ENCODE results near the gene CFAP119.

Gene CFAP119

DNA sequence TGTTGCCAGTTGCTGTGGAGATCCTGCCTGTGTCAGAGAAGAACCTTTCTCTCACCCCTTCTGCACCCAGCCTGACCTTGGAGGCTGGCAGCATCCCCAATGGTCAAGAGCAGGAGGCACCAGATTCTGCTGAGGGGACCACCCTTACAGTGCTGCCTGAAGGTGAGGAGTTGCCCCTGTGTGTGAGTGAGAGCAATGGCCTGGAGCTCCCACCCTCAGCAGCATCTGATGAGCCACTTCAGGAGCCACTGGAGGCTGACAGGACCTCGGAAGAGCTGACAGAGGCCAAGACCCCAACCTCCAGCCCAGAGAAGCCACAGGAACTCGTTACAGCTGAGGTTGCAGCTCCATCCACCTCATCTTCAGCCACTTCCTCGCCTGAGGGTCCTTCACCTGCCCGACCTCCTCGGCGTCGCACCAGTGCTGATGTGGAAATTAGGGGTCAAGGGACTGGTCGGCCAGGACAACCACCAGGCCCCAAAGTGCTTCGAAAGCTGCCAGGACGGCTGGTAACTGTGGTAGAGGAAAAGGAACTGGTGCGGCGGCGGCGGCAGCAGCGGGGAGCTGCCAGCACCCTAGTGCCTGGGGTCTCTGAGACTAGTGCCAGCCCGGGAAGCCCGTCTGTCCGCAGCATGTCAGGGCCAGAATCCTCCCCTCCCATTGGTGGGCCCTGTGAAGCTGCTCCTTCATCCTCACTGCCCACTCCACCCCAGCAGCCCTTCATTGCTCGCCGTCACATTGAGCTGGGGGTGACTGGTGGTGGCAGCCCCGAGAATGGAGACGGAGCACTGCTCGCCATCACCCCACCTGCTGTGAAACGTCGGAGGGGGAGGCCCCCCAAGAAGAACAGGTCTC is 23.8 kb downstream of the CFAP119 start:
- FAIRE-seq = no peak

DNA sequence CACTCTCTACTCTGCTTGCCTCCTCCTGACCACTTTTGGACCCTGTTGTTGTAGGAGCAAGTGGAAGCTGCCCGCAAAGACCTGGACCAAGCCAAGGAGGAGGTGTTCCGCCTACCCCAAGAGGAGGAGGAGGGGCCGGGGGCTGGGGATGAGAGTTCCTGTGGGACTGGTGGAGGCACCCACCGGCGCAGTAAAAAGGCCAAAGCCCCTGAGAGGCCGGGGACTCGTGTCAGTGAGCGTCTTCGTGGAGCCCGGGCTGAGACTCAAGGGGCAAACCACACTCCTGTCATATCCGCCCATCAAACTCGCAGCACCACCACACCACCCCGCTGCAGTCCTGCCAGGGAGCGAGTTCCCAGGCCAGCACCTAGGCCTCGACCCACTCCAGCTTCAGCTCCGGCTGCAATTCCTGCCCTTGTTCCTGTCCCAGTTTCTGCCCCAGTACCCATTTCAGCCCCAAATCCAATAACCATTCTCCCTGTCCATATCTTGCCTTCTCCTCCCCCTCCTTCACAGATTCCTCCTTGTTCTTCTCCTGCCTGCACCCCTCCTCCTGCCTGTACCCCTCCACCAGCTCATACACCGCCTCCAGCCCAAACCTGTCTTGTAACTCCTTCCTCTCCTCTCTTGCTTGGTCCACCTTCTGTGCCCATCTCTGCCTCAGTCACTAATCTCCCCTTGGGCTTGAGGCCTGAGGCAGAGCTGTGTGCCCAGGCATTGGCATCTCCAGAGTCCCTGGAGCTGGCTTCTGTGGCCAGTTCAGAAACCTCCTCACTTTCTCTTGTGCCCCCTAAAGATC is 24.7 kb downstream of the CFAP119 start:
- no peak for FAIRE-seq

DNA sequence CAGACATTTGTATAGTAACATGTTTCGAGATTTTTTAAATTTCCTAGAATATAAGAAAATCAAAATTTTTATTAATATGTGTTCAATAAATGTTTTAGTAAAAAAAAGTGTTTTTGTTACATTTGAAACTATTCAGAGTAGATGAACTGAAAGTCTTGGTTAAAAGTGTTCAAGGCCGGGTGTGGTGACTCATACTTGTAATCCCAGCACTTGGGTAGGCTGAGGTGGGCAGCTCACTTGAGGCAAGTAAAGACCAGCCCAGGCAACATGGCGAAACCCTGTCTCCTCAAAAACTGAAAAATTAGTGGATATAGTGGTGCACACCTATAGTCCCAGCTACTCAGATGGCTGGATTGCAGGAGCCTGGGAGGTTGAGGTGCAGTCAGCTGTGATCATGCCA is 30.5 kb downstream of the CFAP119 start:
- no peak for FAIRE-seq

DNA sequence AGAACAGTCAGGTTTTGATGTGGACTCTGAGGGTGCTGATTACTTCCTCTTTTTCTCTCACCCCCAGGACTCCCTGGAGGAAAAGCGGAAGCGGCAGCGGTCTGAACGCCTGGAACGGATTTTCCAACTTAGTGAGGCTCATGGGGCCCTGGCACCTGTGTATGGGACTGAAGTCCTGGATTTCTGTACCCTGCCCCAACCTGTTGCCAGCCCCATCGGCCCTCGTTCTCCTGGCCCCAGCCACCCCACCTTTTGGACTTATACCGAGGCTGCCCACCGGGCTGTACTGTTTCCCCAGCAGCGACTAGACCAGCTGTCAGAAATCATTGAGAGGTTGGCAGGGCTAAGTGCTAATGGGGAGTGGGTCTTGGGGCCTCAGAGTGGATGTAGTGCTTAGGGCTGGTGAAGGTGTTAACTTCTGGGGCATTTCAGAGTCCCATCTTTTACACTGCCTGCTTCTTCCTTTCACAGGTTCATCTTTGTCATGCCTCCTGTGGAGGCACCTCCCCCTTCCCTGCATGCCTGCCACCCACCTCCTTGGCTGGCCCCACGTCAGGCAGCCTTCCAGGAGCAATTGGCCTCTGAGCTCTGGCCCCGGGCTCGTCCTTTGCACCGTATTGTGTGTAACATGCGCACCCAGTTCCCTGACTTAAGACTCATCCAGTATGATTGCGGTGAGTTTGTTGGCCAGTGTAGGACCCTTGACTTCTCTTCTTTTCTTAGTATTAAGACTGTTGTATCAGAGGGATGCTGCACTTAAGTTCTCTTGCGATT is 32.8 kb downstream of the CFAP119 start:
- no peak for FAIRE-seq

DNA sequence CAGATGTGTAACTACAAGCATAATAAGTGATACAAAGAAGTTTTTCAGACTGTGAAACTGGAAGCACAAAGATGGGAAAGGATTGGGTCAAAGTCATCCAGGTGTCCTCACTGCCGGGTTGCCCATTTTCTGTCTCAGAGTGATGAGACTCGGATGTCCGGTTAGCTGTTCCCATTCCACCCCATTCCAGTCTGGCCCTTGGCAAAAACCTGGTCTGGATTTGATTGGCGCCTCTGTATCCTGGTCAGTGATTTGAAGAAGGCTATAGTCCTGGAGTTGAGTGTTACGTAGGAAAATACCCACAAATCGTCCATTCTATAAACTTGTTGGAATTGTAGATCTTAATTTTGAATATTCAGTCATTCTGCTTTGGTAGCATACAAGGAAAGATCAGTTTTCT is 33.5 kb downstream of the CFAP119 start:
- no peak for FAIRE-seq

DNA sequence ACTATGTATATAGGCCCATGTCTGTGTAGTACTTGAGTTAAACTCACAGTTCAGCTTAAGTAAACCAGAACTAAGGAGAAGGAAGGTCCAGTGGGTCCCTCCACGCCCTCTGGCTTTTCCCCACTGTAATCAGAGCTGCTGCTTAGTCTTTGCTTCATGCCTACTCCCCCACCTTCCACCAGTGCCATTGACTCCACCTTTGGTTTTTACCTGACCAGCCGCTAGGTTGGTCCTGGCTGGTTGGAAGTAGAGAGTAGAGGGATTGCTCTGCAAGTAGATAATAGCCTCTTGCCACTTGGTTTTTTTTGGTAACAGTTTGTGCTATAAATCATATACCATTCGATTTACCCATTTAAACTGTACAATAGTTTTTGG is 36.5 kb downstream of the CFAP119 start:
- no peak for FAIRE-seq

DNA sequence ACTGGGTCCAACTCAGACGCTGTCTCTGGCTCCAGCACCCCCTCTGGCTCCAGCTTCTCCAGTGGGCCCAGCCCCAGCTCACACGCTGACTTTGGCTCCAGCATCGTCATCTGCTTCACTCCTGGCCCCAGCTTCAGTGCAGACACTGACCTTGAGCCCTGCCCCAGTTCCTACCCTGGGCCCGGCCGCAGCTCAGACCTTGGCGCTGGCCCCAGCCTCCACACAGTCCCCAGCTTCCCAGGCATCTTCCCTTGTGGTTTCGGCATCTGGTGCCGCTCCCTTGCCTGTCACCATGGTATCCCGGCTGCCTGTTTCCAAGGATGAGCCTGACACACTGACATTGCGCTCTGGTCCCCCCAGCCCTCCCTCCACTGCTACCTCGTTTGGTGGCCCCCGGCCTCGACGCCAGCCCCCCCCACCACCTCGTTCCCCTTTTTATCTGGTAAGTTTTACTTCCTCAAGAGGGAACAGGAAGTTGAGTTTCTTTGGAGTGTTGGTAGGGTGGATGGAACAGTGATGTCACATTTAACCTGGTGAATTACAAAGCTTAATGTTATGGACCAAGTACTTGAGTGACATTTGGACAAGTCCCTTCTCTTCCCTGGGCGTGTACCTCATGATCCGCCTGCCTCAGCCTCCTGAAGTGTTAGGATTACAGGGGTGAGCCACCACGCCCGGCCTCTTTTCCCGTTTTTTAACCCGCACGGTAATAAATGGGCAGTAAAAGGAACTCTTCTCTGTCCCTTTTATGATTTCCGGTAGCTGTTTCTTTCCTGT is 37.0 kb downstream of the CFAP119 start:
- no peak for FAIRE-seq

DNA sequence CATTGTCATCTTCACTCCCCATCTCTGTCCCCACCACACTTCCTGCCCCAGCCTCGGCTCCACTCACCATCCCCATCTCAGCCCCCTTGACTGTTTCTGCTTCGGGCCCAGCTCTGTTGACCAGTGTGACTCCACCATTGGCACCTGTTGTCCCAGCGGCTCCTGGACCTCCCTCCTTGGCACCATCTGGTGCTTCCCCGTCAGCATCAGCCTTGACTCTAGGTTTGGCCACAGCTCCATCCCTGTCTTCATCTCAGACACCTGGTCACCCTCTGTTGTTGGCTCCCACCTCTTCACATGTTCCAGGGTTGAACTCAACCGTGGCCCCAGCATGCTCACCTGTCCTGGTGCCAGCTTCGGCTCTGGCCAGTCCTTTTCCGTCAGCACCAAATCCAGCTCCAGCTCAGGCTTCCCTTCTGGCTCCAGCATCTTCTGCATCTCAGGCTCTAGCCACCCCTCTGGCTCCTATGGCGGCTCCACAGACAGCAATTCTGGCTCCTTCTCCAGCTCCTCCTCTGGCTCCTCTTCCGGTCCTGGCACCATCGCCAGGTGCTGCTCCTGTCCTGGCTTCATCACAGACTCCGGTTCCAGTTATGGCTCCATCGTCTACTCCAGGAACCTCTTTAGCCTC is 38.0 kb downstream of the CFAP119 start:
- no peak for FAIRE-seq

DNA sequence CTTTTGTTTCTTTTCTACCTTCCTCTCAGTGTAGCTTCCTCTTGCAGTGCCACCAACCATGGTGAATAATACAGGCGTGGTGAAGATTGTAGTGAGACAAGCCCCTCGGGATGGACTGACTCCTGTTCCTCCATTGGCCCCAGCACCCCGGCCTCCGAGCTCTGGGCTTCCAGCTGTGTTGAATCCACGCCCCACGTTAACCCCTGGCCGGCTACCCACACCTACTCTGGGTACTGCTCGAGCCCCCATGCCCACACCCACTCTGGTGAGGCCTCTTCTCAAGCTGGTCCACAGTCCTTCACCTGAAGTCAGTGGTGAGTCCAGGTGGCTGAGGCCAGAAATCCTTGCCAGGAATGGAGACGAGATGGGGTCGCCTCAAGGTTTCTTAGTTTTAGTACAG is 38.9 kb downstream of the CFAP119 start:
- FAIRE-seq = no peak

DNA sequence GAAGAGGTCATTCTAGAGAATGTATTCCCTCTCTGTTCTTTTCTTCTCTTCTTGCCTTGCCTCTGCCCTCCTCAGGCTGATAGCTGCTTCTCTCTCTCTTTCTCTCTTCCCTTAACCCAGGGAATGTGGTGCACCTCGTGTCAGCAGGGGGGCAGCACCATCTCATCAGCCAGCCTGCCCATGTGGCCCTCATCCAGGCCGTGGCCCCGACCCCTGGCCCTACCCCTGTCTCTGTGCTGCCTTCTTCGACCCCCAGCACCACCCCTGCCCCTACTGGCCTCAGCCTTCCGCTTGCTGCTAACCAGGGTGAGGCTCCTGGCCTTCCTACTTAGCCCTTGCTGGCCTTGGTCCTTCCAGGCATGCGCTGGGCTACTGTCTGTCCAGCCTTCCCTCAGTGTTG is 39.4 kb downstream of the CFAP119 start:
- FAIRE-seq = no peak

DNA sequence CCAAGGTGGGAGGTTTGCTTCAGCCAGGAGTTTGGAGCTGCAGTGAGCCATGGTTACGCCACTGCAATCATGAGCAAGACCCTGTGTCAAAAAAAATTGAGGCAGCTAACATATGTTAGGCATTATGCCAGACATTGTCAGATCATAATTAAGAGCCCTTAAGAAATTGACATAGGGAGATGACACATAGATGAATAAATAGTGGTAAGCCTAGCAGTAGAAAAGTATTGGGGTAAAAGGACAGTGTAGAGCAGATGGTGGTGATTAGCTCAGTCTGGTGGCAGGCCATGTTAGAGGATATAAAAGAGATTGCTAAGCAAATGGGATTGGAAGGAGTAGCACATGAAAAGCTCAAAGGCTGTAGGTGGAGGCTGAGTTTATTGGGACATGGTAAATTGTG is 40.3 kb downstream of the CFAP119 start:
- FAIRE-seq = no peak

DNA sequence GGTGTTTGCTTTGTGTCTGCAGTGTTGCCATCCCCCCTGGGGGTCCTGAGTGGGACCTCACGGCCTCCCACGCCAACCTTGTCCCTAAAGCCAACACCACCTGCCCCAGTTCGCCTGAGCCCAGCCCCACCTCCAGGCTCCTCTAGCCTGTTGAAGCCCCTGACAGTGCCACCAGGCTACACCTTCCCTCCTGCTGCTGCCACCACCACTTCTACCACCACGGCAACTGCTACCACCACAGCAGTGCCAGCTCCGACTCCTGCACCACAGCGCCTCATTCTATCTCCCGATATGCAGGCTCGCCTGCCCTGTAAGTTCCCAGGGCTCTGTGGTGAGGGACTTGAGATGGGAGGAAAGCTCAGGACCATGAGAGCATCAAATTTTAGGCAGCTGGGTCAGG is 40.7 kb downstream of the CFAP119 start:
- FAIRE-seq = no peak

DNA sequence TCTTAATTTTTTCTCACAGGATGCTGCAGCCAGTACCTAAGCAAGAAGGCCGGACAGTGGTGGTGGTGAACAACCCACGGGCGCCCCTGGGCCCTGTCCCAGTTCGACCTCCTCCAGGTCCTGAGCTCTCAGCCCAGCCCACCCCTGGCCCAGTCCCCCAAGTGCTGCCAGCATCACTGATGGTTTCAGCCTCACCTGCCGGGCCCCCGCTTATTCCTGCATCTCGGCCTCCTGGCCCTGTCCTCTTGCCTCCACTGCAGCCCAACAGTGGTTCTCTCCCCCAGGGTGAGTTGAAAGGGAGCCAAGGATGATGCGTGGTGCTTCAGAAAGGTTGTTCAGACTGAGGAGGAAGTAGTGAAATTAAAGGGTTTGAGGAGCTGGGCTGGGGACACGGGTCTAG is 41.2 kb downstream of the CFAP119 start:
- FAIRE-seq = no peak

DNA sequence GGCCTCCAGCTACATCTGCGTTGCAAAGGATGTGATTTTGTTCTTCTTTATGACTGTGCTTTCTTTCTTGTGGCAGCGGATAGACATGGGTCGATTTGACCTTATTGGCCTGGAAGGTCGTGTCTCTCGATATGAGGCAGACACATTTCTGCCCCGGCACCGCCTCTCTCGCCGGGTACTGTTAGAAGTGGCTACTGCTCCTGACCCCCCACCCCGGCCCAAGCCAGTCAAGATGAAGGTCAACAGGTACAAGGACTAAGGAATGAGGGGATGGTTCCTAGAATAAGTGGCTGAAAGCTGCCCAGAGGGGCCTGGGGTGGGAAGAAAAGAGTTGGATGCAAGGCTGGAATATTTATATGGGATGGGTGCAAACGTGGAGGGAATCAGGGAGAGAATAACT is 41.8 kb downstream of the CFAP119 start:
- FAIRE-seq = no peak

DNA sequence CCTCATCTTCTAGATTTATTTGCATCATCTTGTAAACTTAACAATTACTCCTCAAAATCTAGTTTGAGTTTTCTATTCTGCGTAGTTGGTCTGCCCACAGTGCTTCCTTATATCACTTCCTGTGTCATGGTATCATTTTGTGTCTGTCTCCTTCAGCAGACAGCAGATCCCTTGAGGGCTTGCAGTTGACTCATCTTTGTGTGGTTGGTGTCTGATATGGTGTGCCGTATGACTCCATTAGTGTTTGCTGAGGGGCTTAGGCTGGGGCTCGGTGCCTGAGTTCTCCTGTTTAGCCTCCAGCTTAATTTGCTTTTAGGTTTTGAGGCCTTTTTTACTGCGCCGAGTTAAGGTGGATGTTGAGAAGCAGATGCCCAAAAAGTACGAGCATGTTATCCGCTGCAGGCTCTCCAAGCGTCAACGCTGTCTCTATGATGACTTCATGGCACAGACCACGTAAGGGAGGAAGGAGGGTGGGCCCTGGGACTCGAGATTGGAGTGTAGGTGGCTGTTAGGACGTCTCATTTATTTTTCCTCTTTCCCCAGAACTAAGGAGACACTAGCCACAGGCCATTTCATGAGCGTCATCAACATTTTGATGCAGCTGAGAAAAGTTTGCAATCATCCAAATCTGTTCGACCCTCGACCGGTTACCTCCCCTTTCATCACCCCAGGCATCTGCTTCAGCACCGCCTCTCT is 46.0 kb downstream of the CFAP119 start:
- no peak for FAIRE-seq

DNA sequence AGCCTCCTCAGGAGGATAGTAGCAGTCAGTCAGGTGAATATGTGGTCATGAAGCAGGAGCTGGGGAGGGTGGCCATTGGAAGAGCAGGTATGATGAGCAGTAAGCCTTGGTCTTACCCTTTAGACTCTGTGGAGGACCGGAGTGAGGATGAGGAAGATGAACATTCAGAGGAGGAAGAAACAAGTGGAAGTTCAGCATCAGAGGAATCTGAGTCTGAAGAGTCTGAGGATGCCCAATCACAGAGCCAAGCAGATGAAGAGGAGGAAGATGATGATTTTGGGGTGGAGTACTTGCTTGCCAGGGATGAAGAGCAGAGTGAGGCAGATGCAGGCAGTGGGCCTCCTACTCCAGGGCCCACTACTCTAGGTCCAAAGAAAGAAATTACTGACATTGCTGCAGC is 50.1 kb downstream of the CFAP119 start:
- FAIRE-seq = no peak

DNA sequence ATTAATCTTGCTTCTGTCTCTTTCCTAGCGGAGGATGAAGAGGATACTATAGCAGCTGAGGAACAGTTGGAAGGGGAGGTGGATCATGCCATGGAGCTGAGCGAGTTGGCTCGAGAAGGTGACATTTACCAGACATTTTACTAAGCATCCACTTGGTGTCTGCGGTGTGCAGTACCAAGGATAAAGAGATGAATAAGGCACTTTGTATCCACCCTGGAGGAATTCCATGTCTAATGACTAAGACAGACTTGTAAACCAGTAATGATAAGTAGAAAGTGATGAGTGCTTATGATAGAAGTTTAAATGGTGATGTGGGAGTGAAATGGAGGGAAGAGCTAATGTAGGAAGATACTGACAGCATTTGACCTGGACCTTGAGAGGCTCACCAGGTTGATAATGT is 50.9 kb downstream of the CFAP119 start:
- no peak for FAIRE-seq

All from colon (tissue), 2 donors.